A549 (cell line): ENCODE results near the gene HNRNPM. TPM values are rescaled to one million over a fixed set of nuclear protein-coding genes. Genes with fewer than 3 reads are reported as not detected.

Experiments
- ATAC-seq, 2 experiments: fragments of 200-7000 bp in 1 of 2; fragments of >200 bp in 1 of 2; cut with Nextera tagmentation in 1 of 2; cut with Tn5 transposase in 1 of 2; 3 replicates each; pipeline versions ENCODE4 v1.8.0 to v1.9.1; 2018 to 2020; ENCODE audit warnings: mild to moderate bottlenecking in 1 of 2, moderate library complexity in 1 of 2
- CTCF ChIA-PET: fragments of 300-600 bp; sonication (Branson Sonifier 250); formaldehyde crosslinking; extraction: SDS; loops from one replicate; lab custom pipeline; 2021; ENCODE audit warnings: antibody characterized with exemption, inconsistent platforms; lab: Yijun Ruan, JAX
- POLR2A ChIA-PET: fragments of 350-600 bp; formaldehyde crosslinking; extraction: SDS; loops from one replicate; lab custom pipeline; 2021; ENCODE audit warnings: antibody characterized with exemption, inconsistent platforms; lab: Yijun Ruan, JAX
- DNase-seq, 2 experiments: peaks; one replicate each; pipeline versions ENCODE4 v3.0.0 to v3.0.0-alpha.2; 2011 to 2016; ENCODE audit warnings: low read depth in 1 of 2, low spot score in 1 of 2
- FAIRE-seq: peaks from 2 replicates; lab custom pipeline; 2011; peaks lifted over from hg19 to GRCh38; lab: Jason Lieb, UNC
- H3K27ac ChIP-seq, 2 experiments: fragments of >200 bp; sonication (Bioruptor Twin); formaldehyde crosslinking; 3 replicates each; pipeline ENCODE4 v1.5.1; 2016 to 2017
- H3K4me1 ChIP-seq: fragments of >200 bp; sonication (Bioruptor Twin); formaldehyde crosslinking; 3 replicates; pipeline ENCODE4 v1.6.1; 2016
- H3K4me2 ChIP-seq: fragments of >200 bp; sonication (Bioruptor Twin); formaldehyde crosslinking; 3 replicates; pipeline ENCODE4 v1.6.1; 2016
- H3K4me3 ChIP-seq: fragments of >200 bp; sonication (Bioruptor Twin); formaldehyde crosslinking; 3 replicates; pipeline ENCODE4 v1.5.1; 2016
- H3K9me3 ChIP-seq: fragments of >200 bp; sonication (Bioruptor Twin); formaldehyde crosslinking; 3 replicates; pipeline ENCODE4 v1.6.1; 2016
- BCL3 ChIP-seq: fragments of >200 bp; sonication (Bioruptor Twin); formaldehyde crosslinking; IDR thresholded peaks from 3 replicates; pipeline ENCODE4 v1.6.1; 2016
- BHLHE40 ChIP-seq: IDR thresholded peaks from 2 replicates; pipeline ENCODE4 v1.6.1; 2012; ENCODE audit warnings: low read depth, low read length, inconsistent platforms
- CBX2 ChIP-seq: fragments of 200-600 bp; sonication (generic); IDR thresholded peaks from 2 replicates; pipeline ENCODE4 v1.6.1; 2016; ENCODE audit warnings: low read depth, mild to moderate bottlenecking, borderline replicate concordance
- CBX8 ChIP-seq: fragments of 200-600 bp; sonication (generic); IDR thresholded peaks from 2 replicates; pipeline ENCODE4 v1.6.1; 2016
- CEBPB ChIP-seq, 2 experiments: fragments of >200 bp in 1 of 2; sonication (Bioruptor Twin) in 1 of 2; formaldehyde crosslinking in 1 of 2; IDR thresholded peaks; 2 replicates each; pipeline ENCODE4 v1.6.1; 2012 to 2016
- CHD2 ChIP-seq: fragments of 150-350 bp; IDR thresholded peaks from 2 replicates; pipeline ENCODE4 v1.6.1; 2014; ENCODE audit warnings: low read length; ENCODE audit not compliant: partially characterized antibody
- ELK1 ChIP-seq: fragments of 150-350 bp; IDR thresholded peaks from 2 replicates; pipeline ENCODE4 v1.6.1; 2014; ENCODE audit warnings: low read depth, mild to moderate bottlenecking, low read length
- EP300 ChIP-seq, 2 experiments: fragments of >200 bp; sonication (Bioruptor Twin); formaldehyde crosslinking; IDR thresholded peaks; 2 replicates in 1 of 2; 3 replicates in 1 of 2; pipeline ENCODE4 v1.6.1; 2016 to 2017
- ESRRA ChIP-seq: fragments of 150-350 bp; IDR thresholded peaks from 2 replicates; pipeline ENCODE4 v1.6.1; 2014; ENCODE audit warnings: mild to moderate bottlenecking, low read length, borderline replicate concordance
- FOXS1 ChIP-seq: fragments of 250-450 bp; sonication (Bioruptor Pico); IDR thresholded peaks from 2 replicates; pipeline ENCODE4 v1.5.0; 2020; ENCODE audit warnings: mild to moderate bottlenecking, moderate library complexity
- HES2 ChIP-seq: fragments of >200 bp; sonication (Bioruptor Twin); formaldehyde crosslinking; IDR thresholded peaks from 2 replicates; pipeline ENCODE4 v1.6.1; 2016
- HEYL ChIP-seq: fragments of 250-450 bp; sonication (Bioruptor Pico); IDR thresholded peaks from 2 replicates; pipeline ENCODE4 v1.8.0; 2021; ENCODE audit warnings: mild to moderate bottlenecking, moderate library complexity
- HOXB13 ChIP-seq: fragments of 250-450 bp; sonication (Bioruptor Pico); IDR thresholded peaks from 2 replicates; pipeline ENCODE4 v1.5.0; 2020; ENCODE audit warnings: low read depth, mild to moderate bottlenecking, moderate library complexity
- HOXB5 ChIP-seq: fragments of 250-450 bp; sonication (Bioruptor Pico); IDR thresholded peaks from 2 replicates; pipeline ENCODE4 v1.5.0; 2020; ENCODE audit warnings: mild to moderate bottlenecking, moderate library complexity
- JUN ChIP-seq, 2 experiments: fragments of >200 bp; sonication (Bioruptor Twin); formaldehyde crosslinking; IDR thresholded peaks; 2 replicates in 1 of 2; 3 replicates in 1 of 2; pipeline ENCODE4 v1.6.1; 2016 to 2017
- JUNB ChIP-seq: fragments of >200 bp; sonication (Bioruptor Twin); formaldehyde crosslinking; IDR thresholded peaks from 2 replicates; pipeline ENCODE4 v1.6.1; 2016
- KDM5A ChIP-seq: fragments of 200-600 bp; sonication (generic); IDR thresholded peaks from 2 replicates; pipeline ENCODE4 v1.6.1; 2016; ENCODE audit warnings: antibody characterized with exemption, mild to moderate bottlenecking
- MAX ChIP-seq: IDR thresholded peaks from 2 replicates; pipeline ENCODE4 v1.6.1; 2012
- MYC ChIP-seq: IDR thresholded peaks from 2 replicates; pipeline ENCODE4 v1.6.1; 2012; ENCODE audit warnings: mild to moderate bottlenecking, inconsistent platforms, low read length, improper control_type of control experiment, borderline replicate concordance
- NFE2L2 ChIP-seq: fragments of 150-350 bp; conservative IDR thresholded peaks from 2 replicates; pipeline ENCODE4 v1.6.1; 2014; ENCODE audit warnings: low read length
- PHF8 ChIP-seq: fragments of 200-600 bp; sonication (generic); IDR thresholded peaks from 2 replicates; pipeline ENCODE4 v1.6.1; 2016; ENCODE audit warnings: low read depth, mild to moderate bottlenecking, antibody characterized with exemption, moderate library complexity, borderline replicate concordance
- POLR2A ChIP-seq: IDR thresholded peaks from 2 replicates; pipeline ENCODE4 v1.6.1; 2012; ENCODE audit warnings: mild to moderate bottlenecking, low read length
- POLR2AphosphoS2 ChIP-seq: conservative IDR thresholded peaks from 2 replicates; pipeline ENCODE4 v1.6.1; 2012; ENCODE audit warnings: low read length, improper control_type of control experiment, inconsistent platforms
- RARB ChIP-seq: fragments of 250-450 bp; sonication (Bioruptor Pico); IDR thresholded peaks from 2 replicates; pipeline ENCODE4 v1.8.0; 2021; ENCODE audit warnings: mild to moderate bottlenecking, moderate library complexity
- ZFP36 ChIP-seq: fragments of 450-650 bp; IDR thresholded peaks from 2 replicates; pipeline ENCODE4 v1.6.1; 2014; ENCODE audit warnings: borderline replicate concordance; ENCODE audit not compliant: partially characterized antibody
- ZSCAN20 ChIP-seq: fragments of 250-450 bp; sonication (Bioruptor Pico); IDR thresholded peaks from 2 replicates; pipeline ENCODE4 v1.8.0; 2022; ENCODE audit warnings: mild to moderate bottlenecking, moderate library complexity
- WGBS: methylation state at CpG from one replicate; pipeline ENCODE4 v1.1.6; 2017; ENCODE audit errors: missing lambda C conversion rate; 5-methylcytosine and 5-hydroxymethylcytosine counted together
- polyA minus RNA-seq: library from RNA; depleted of rRNA, polyadenylated mRNA; stranded (reverse); fragments of >200 nt; gene quantifications from 2 replicates; pipeline ENCODE4 v1.2.3, GENCODE V29; 2011; rRNA and poly(A)+ RNA removed
- polyA plus RNA-seq, 4 experiments: library from polyadenylated mRNA; depleted of rRNA in 3 of 4; stranded (reverse); fragments of >200 nt; fragmentation: RNase III in 1 of 4; extraction: RNeasy Plus Mini Kit Qiagen cat#74134 plus additional on column Dnase treatment in 1 of 4; gene quantifications; 2 replicates in 3 of 4; 3 replicates in 1 of 4; pipeline ENCODE4 v1.2.3, GENCODE V29; 2011 to 2017
- TF ChIP-seq, protein P1 (sequence below): IDR thresholded peaks from 2 replicates; pipeline ENCODE4 v1.6.1; 2012; ENCODE audit warnings: low read depth, borderline replicate concordance
- TF ChIP-seq, protein P2 (sequence below): fragments of 200-600 bp; sonication (generic); IDR thresholded peaks from 2 replicates; pipeline ENCODE4 v1.6.1; 2016; ENCODE audit warnings: antibody characterized with exemption, mild to moderate bottlenecking, moderate library complexity
- TF ChIP-seq, protein P3 (sequence below): fragments of 450-650 bp; IDR thresholded peaks from 2 replicates; pipeline ENCODE4 v1.6.1; 2014; ENCODE audit warnings: antibody characterized with exemption
- TF ChIP-seq, protein P4 (sequence below): fragments of 250-450 bp; sonication (Bioruptor Pico); IDR thresholded peaks from 2 replicates; pipeline ENCODE4 v1.5.0; 2020; ENCODE audit warnings: low read depth, mild to moderate bottlenecking, moderate library complexity

HNRNPM gene
- polyA plus RNA-seq (2011; rRNA removed) = 94.1 and 168 TPM in 2 replicates
- polyA plus RNA-seq (2012; cell fraction: cytosol; rRNA removed) = 354 and 442 TPM in 2 replicates
- 454 and 781 TPM in 2 replicates for polyA plus RNA-seq (2012; cell fraction: nucleus; rRNA removed)
- polyA plus RNA-seq (2017; fragmentation: RNase III; extraction: RNeasy Plus Mini Kit Qiagen cat#74134 plus additional on column Dnase treatment) = 334 to 352 TPM (median 348 TPM) in 3 replicates
- polyA minus RNA-seq = 44.2 and 49.0 TPM in 2 replicates

DNA sequence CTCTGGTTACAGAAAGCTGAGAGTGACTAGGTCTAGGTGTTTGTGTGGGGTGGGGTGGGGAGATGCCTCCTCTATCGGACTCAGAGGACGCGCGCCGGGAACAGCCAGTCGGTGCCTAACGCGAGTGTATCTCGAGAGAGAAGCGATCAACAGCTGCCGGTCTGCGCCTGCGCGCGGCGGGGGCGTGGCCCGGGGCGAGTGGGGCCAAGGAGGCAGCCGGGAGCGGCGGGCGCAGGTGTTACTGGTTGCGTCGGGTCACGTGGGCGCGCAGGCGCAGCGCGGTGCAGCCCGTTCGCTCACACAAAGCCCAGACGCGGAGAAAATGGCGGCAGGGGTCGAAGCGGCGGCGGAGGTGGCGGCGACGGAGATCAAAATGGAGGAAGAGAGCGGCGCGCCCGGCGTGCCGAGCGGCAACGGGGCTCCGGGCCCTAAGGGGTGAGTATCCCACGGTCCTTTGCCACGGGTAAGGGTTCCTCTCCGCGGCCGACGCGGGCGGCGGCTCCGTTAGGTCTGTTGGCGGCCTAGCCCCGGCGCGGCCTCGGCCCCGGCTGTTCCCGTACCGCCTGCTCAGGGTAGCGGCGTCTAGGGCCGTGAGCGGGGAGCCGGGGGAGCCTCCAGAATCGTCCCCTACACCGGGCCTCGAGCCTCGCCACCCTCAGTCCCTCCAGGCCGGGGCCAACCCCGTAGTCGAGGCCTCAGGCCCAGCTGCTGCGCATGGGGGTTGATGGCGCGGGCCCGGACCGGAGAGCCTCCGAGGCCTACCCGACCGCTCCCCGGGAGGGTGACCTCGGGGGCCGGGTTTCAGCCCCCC, at the start of gene HNRNPM:
Gene HNRNPM, plus strand, starts transcription at position 299 of the 811 bp plus-strand sequence. Its CDS starts 24 bp downstream, at position 323.
- ATAC-seq (peak; percentile 95), DNase-seq (peak; percentile 75 to 96), FAIRE-seq (no peak)
- WGBS = under 1% methylated on average over 36 of the region's 93 CpGs
- POLR2A ChIA-PET = interaction anchor here (0.6 to 2.3 kb wide), 13 partner anchors 11 to 140 kb away, joined by 3 to 19 read pairs (median 3); partner anchors contain the start of genes MARCHF2, RAB11B and ZNF414
- Histone ChIP-seq H3K4me3 (peak within 1 kb of the TSS; percentile 82), H3K27ac (peak within 1 kb of the TSS; percentile 90 to 99), H3K4me2 (peak within 1 kb of the TSS; percentile 90), H3K4me1 (peaks cover 32% of the 10 kb centered on the region), H3K9me3 (no peaks in the 10 kb centered on the region)
- CTCF ChIA-PET = interaction anchor here (0.8 to 1.1 kb wide), 2 partner anchors 47 kb away, joined by 3 to 6 read pairs; no protein-coding TSS in a partner anchor
- TF ChIP-seq JUNB = no peak
- no peak for TF ChIP-seq NFE2L2
- no peak for TF ChIP-seq ELK1
- TF ChIP-seq, protein P1, sequence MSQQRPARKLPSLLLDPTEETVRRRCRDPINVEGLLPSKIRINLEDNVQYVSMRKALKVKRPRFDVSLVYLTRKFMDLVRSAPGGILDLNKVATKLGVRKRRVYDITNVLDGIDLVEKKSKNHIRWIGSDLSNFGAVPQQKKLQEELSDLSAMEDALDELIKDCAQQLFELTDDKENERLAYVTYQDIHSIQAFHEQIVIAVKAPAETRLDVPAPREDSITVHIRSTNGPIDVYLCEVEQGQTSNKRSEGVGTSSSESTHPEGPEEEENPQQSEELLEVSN = peak; percentile 45; the same call in 1 of the 2 replicates
- TF ChIP-seq PHF8 = peak; percentile 78
- TF ChIP-seq BCL3 = 0 out of 3 replicates have a peak, but pooled peaks have one; percentile 59
- TF ChIP-seq RARB (CRISPR knock-in tag) = no peak
- TF ChIP-seq, protein P2, sequence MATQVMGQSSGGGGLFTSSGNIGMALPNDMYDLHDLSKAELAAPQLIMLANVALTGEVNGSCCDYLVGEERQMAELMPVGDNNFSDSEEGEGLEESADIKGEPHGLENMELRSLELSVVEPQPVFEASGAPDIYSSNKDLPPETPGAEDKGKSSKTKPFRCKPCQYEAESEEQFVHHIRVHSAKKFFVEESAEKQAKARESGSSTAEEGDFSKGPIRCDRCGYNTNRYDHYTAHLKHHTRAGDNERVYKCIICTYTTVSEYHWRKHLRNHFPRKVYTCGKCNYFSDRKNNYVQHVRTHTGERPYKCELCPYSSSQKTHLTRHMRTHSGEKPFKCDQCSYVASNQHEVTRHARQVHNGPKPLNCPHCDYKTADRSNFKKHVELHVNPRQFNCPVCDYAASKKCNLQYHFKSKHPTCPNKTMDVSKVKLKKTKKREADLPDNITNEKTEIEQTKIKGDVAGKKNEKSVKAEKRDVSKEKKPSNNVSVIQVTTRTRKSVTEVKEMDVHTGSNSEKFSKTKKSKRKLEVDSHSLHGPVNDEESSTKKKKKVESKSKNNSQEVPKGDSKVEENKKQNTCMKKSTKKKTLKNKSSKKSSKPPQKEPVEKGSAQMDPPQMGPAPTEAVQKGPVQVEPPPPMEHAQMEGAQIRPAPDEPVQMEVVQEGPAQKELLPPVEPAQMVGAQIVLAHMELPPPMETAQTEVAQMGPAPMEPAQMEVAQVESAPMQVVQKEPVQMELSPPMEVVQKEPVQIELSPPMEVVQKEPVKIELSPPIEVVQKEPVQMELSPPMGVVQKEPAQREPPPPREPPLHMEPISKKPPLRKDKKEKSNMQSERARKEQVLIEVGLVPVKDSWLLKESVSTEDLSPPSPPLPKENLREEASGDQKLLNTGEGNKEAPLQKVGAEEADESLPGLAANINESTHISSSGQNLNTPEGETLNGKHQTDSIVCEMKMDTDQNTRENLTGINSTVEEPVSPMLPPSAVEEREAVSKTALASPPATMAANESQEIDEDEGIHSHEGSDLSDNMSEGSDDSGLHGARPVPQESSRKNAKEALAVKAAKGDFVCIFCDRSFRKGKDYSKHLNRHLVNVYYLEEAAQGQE = 0 out of 2 replicates have a peak, but pooled peaks have one; percentile 18
- peak; percentile 58 for TF ChIP-seq MAX
- TF ChIP-seq POLR2AphosphoS2 = no peak
- no peak for TF ChIP-seq HEYL
- no peak for TF ChIP-seq ZFP36
- TF ChIP-seq FOXS1 (CRISPR knock-in tag) = no peak
- TF ChIP-seq ZSCAN20 (CRISPR knock-in tag) = no peak
- TF ChIP-seq MYC = no peak
- TF ChIP-seq, protein P3, sequence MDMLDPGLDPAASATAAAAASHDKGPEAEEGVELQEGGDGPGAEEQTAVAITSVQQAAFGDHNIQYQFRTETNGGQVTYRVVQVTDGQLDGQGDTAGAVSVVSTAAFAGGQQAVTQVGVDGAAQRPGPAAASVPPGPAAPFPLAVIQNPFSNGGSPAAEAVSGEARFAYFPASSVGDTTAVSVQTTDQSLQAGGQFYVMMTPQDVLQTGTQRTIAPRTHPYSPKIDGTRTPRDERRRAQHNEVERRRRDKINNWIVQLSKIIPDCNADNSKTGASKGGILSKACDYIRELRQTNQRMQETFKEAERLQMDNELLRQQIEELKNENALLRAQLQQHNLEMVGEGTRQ = peak; percentile 93
- no peak for TF ChIP-seq CBX8
- peak; percentile 64 for TF ChIP-seq POLR2A
- no peak for TF ChIP-seq ESRRA
- TF ChIP-seq EP300 (IDR thresholded peaks at IDR 0.05) = no peak
- TF ChIP-seq, protein P4, sequence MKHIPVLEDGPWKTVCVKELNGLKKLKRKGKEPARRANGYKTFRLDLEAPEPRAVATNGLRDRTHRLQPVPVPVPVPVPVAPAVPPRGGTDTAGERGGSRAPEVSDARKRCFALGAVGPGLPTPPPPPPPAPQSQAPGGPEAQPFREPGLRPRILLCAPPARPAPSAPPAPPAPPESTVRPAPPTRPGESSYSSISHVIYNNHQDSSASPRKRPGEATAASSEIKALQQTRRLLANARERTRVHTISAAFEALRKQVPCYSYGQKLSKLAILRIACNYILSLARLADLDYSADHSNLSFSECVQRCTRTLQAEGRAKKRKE (CRISPR knock-in tag) = no peak
- TF ChIP-seq KDM5A = peak; percentile 62
- no peak for TF ChIP-seq CEBPB (IDR thresholded peaks at IDR 0.05)
- TF ChIP-seq BHLHE40 = no peak
- TF ChIP-seq CBX2 = no peak
- TF ChIP-seq HOXB13 (CRISPR knock-in tag) = no peak
- peak; percentile 64 for TF ChIP-seq CHD2
- peak; percentile 36 to 80; a peak in 4 of 5 replicates for TF ChIP-seq JUN (IDR thresholded peaks at IDR 0.05)
- TF ChIP-seq HES2 = no peak
- no peak for TF ChIP-seq HOXB5 (CRISPR knock-in tag)
